ENCODE measurements around the gene MTHFD1L.

Gene MTHFD1L

DNA sequence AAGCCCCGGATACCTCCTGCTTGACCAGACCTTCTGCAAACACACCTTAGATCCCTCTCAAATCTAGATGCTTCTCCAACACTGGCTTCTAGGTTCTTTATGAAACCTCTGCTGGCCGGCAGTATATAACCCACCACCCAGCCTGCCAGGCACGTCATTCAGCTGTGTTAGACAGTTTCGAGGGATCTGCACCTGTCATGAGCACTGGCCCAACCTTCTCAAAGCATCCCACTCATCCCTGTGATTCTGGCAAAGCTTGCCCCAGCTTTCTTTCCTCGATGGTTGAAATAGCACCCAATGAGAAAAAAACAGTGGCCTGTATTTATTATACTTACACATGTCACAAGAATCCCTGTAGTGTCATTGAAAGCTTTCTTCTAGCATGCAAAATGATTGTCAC, 157.8 kb downstream of the MTHFD1L start:
- Histone ChIP-seq H3K4me1 (ENCODE audit: insufficient read depth, low read length) (no peaks in the 10 kb centered on the region), H3K27ac (ENCODE audit: low read length) (no peak overlapping the region), H3K9me3 (ENCODE audit: insufficient read depth, low read length, severe bottlenecking) (no peaks in the 10 kb centered on the region), H3K79me2 (ENCODE audit: insufficient read depth, low read length) (no peaks in the 10 kb centered on the region), H3K9ac (ENCODE audit: low read depth, low read length) (no peak overlapping the region), H3K4me3 (ENCODE audit: low read depth in 1 of 2, low read length in 2 of 2) (no peak overlapping the region), H3K4me2 (ENCODE audit: insufficient read depth, low read length) (no peak overlapping the region), H3K27me3 (ENCODE audit: insufficient read depth, low read length, poor library complexity) (no peaks in the 10 kb centered on the region), H4K20me1 (ENCODE audit: insufficient read depth, low read length) (no peaks in the 10 kb centered on the region; the same call in 1 of the 2 replicates), H3K36me3 (ENCODE audit: insufficient read depth, low read length) (peaks cover 89% of the 10 kb centered on the region), H2AFZ (ENCODE audit: low read depth, low read length) (no peak overlapping the region)
- DNase-seq (no peak), ATAC-seq (ENCODE audit: insufficient read depth, low read depth) (no peak)
- TF ChIP-seq, protein P1, sequence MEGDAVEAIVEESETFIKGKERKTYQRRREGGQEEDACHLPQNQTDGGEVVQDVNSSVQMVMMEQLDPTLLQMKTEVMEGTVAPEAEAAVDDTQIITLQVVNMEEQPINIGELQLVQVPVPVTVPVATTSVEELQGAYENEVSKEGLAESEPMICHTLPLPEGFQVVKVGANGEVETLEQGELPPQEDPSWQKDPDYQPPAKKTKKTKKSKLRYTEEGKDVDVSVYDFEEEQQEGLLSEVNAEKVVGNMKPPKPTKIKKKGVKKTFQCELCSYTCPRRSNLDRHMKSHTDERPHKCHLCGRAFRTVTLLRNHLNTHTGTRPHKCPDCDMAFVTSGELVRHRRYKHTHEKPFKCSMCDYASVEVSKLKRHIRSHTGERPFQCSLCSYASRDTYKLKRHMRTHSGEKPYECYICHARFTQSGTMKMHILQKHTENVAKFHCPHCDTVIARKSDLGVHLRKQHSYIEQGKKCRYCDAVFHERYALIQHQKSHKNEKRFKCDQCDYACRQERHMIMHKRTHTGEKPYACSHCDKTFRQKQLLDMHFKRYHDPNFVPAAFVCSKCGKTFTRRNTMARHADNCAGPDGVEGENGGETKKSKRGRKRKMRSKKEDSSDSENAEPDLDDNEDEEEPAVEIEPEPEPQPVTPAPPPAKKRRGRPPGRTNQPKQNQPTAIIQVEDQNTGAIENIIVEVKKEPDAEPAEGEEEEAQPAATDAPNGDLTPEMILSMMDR (IDR thresholded peaks at IDR 0.05; ENCODE audit: borderline replicate concordance, extremely low read depth, low read length, poor library complexity, severe bottlenecking): no peak
- no peak for TF ChIP-seq EZH2 (IDR thresholded peaks at IDR 0.05; ENCODE audit: borderline replicate concordance, low read depth, low read length, severe bottlenecking)

- Histone ChIP-seq H3K4me1 (ENCODE audit: insufficient read depth, low read length) (no peaks in the 10 kb centered on the region), H3K27ac (ENCODE audit: low read length) (no peak overlapping the region), H3K36me3 (ENCODE audit: insufficient read depth, low read length) (peaks cover 81% of the 10 kb centered on the region), H3K27me3 (ENCODE audit: insufficient read depth, low read length, poor library complexity) (no peaks in the 10 kb centered on the region), H3K4me2 (ENCODE audit: insufficient read depth, low read length) (no peak overlapping the region), H3K79me2 (ENCODE audit: insufficient read depth, low read length) (no peaks in the 10 kb centered on the region), H4K20me1 (ENCODE audit: insufficient read depth, low read length) (no peaks in the 10 kb centered on the region; the same call in 1 of the 2 replicates), H3K9me3 (ENCODE audit: insufficient read depth, low read length, severe bottlenecking) (no peaks in the 10 kb centered on the region), H2AFZ (ENCODE audit: low read depth, low read length) (no peak overlapping the region), H3K9ac (ENCODE audit: low read depth, low read length) (no peak overlapping the region), H3K4me3 (ENCODE audit: low read depth in 1 of 2, low read length in 2 of 2) (no peak overlapping the region)
- DNase-seq (no peak), ATAC-seq (ENCODE audit: insufficient read depth, low read depth) (no peak)
- TF ChIP-seq EZH2 (IDR thresholded peaks at IDR 0.05; ENCODE audit: borderline replicate concordance, low read depth, low read length, severe bottlenecking): no peak
- TF ChIP-seq, protein P1 (IDR thresholded peaks at IDR 0.05; ENCODE audit: borderline replicate concordance, extremely low read depth, low read length, poor library complexity, severe bottlenecking): no peak
Measured at GRCh38 chr6:151024597-151024996, 159.1 kb downstream of the MTHFD1L start.

DNA sequence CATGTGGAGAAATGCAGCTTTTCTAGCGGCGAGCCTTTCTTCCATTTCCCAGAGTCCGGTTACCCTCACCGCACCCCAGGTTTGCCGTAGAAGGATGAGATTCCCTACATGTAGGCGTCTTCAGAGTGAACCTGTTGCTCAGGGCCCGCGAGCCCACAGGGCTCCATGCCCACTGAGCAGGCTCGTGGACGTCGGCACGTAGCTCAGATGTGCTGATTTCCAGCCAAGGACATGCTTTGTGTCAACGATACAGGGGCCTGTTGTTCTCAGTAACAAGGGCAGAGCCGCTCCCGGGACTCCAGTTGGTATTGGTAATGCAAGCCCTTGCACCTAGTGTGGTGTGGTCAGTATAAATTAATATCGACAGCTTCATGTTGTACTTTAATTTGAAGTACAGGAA, 159.6 kb downstream of the MTHFD1L start:
- Histone ChIP-seq H3K27me3 (ENCODE audit: insufficient read depth, low read length, poor library complexity) (no peaks in the 10 kb centered on the region), H2AFZ (ENCODE audit: low read depth, low read length) (no peak overlapping the region), H4K20me1 (ENCODE audit: insufficient read depth, low read length) (no peaks in the 10 kb centered on the region; the same call in 1 of the 2 replicates), H3K9ac (ENCODE audit: low read depth, low read length) (no peak overlapping the region), H3K9me3 (ENCODE audit: insufficient read depth, low read length, severe bottlenecking) (no peaks in the 10 kb centered on the region), H3K4me2 (ENCODE audit: insufficient read depth, low read length) (no peak overlapping the region), H3K36me3 (ENCODE audit: insufficient read depth, low read length) (peaks cover 79% of the 10 kb centered on the region), H3K4me3 (ENCODE audit: low read depth in 1 of 2, low read length in 2 of 2) (no peak overlapping the region), H3K4me1 (ENCODE audit: insufficient read depth, low read length) (no peaks in the 10 kb centered on the region), H3K79me2 (ENCODE audit: insufficient read depth, low read length) (no peaks in the 10 kb centered on the region), H3K27ac (ENCODE audit: low read length) (no peak overlapping the region)
- DNase-seq (no peak), ATAC-seq (ENCODE audit: insufficient read depth, low read depth) (no peak)
- TF ChIP-seq EZH2 (IDR thresholded peaks at IDR 0.05; ENCODE audit: borderline replicate concordance, low read depth, low read length, severe bottlenecking): no peak
- TF ChIP-seq, protein P1 (IDR thresholded peaks at IDR 0.05; ENCODE audit: borderline replicate concordance, extremely low read depth, low read length, poor library complexity, severe bottlenecking): no peak

All from DND-41 (cell line).